LNCAP (cell line): ENCODE data around the gene PWP1.

ENCODE experiments used
- CTCF ChIP-seq: fragments of 450-650 bp; IDR thresholded peaks from 2 replicates; pipeline ENCODE4 v1.5.1; 2017; ENCODE audit warnings: mild to moderate bottlenecking

The PWP1 gene

GRCh38 chr12:107660235-107660634, 25.4 kb upstream of the PWP1 start:
- TF ChIP-seq CTCF = no peak

- TF ChIP-seq CTCF = no peak
These were observed 24.7 kb upstream of the PWP1 start for GRCh38 chr12:107660861-107661415.

- no peak for TF ChIP-seq CTCF
These were observed 23.8 kb upstream of the PWP1 start for GRCh38 chr12:107661830-107662229.

- TF ChIP-seq CTCF = no peak
These were observed 23.1 kb upstream of the PWP1 start for GRCh38 chr12:107662484-107662883.

DNA sequence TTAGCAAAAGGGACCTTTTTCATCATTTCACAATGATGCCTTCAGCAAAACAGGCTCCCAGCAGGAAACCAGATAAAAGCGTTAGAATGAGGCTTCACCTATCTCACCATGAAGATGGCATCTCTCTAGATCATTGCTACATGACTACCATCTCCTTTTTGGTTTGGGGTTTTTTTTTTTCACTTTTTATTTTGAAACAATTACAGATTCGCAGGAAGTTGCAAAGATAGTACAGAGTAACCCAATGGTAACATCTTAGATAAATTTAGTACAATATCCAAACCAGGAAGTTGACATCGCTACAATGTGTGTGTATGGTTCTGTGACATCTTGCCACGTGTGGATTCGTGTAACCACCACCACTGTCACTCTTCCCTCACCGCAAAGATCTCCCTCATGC, 22.3 kb upstream of the PWP1 start:
- no peak for TF ChIP-seq CTCF

- TF ChIP-seq CTCF = no peak
These were observed 19.6 kb upstream of the PWP1 start for GRCh38 chr12:107666009-107666408.

- no peak for TF ChIP-seq CTCF
These were observed 18.1 kb upstream of the PWP1 start for GRCh38 chr12:107667464-107667863.

DNA sequence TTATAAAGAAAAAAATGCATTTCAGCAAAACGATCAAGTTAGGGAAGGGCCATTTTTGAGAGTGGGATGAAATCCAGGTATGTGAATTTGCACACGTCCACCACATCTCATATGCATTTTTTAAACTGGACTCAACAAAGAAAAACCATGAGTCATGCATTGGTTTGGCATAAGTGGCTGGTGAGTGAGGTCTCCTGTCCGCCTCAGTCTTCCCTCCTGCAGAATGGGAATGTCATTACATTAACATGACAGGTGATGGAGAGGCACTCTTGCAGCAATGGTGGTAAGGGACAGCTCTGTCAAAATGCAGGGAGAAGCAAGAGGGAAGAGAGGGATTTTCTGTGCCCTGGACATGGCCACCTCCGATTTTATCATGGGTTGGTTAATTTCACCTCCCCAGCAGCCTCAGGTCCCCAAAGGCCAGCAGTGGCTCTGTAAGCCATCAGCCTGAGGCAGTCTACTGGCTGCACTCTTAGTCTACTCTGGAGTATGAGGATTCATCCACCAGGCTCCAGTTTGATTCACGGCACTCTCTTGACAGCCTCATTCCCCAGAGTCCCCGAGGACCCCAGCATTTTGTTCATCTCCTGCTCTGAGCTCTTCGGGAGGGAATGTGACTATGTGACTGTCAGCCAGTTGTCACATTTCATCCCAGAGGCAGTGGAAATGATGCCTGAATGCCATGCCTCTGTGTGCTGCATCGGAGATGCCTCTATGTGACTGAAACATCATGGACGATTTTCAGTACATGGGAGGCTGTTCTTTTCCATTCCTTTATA, 17.1 kb upstream of the PWP1 start:
- TF ChIP-seq CTCF = no peak
